ENCODE measurements around the gene ARCN1. TPM values are rescaled to one million over a fixed set of nuclear protein-coding genes. Genes with fewer than 3 reads are reported as not detected.
"Not testable (repeated sequence)": the region's sequence is repeated elsewhere in the genome, so short reads cannot be mapped to it uniquely, and the experiment has no call there.

The ARCN1 gene
- total and polyA plus RNA-seq, 3 experiments from 2014 or later, result 148 to 154 (median 149) TPM

- no peaks in the 10 kb centered on the region for H3K4me1 Mint-ChIP-seq
- Histone ChIP-seq H3K27me3 (ENCODE audit: insufficient read depth, low read length, poor library complexity, severe bottlenecking) (no peaks in the 10 kb centered on the region), H3K4me1 (ENCODE audit: insufficient read depth, low read length) (no peaks in the 10 kb centered on the region), H3K27ac (ENCODE audit: low read depth, low read length) (no peak overlapping the region), H3K9me3 (ENCODE audit: low read length) (no peaks in the 10 kb centered on the region), H3K36me3 (ENCODE audit: insufficient read depth, low read length) (peaks cover 21% of the 10 kb centered on the region), H3K4me3 (ENCODE audit: low read length) (no peak overlapping the region)
- CTCF ChIA-PET, result no interaction called here
- no peak for DNase-seq
- peaks cover 12 to 44% (median 24%) of the 10 kb centered on the region in 3 donors for H3K36me3 Mint-ChIP-seq
- H3K27me3 Mint-ChIP-seq, result no peaks in the 10 kb centered on the region
- POLR2A ChIA-PET, result no interaction called here
- no peaks in the 10 kb centered on the region for H3K9me3 Mint-ChIP-seq
- no peak overlapping the region for H3K4me3 Mint-ChIP-seq
- no peak overlapping the region for H3K27ac Mint-ChIP-seq
Measured at GRCh38 chr11:118552341-118552740, 19.9 kb upstream of the ARCN1 start.

- Histone ChIP-seq H3K27me3 (ENCODE audit: insufficient read depth, low read length, poor library complexity, severe bottlenecking) (no peaks in the 10 kb centered on the region), H3K4me1 (ENCODE audit: insufficient read depth, low read length) (no peaks in the 10 kb centered on the region), H3K9me3 (ENCODE audit: low read length) (no peaks in the 10 kb centered on the region), H3K27ac (ENCODE audit: low read depth, low read length) (no peak overlapping the region), H3K4me3 (ENCODE audit: low read length) (no peak overlapping the region), H3K36me3 (ENCODE audit: insufficient read depth, low read length) (peaks cover 6% of the 10 kb centered on the region)
- no peaks in the 10 kb centered on the region for H3K27me3 Mint-ChIP-seq
- no peak overlapping the region for H3K27ac Mint-ChIP-seq
- CTCF ChIA-PET, result no interaction called here
- POLR2A ChIA-PET, result no interaction called here
- no peaks in the 10 kb centered on the region for H3K9me3 Mint-ChIP-seq
- peaks cover 14 to 25% (median 23%) of the 10 kb centered on the region in 3 donors for H3K4me1 Mint-ChIP-seq
- H3K36me3 Mint-ChIP-seq, result peaks cover 3 to 37% (median 10%) of the 10 kb centered on the region in 3 donors
- peak overlapping the region in 1 of 7 donors; percentile 31 for H3K4me3 Mint-ChIP-seq
- DNase-seq, result no peak
Measured at GRCh38 chr11:118560806-118561205, 11.4 kb upstream of the ARCN1 start.

- Histone ChIP-seq H3K9me3 (ENCODE audit: low read length) (no peaks in the 10 kb centered on the region), H3K36me3 (ENCODE audit: insufficient read depth, low read length) (no peaks in the 10 kb centered on the region), H3K27ac (ENCODE audit: low read depth, low read length) (no peak overlapping the region), H3K27me3 (ENCODE audit: insufficient read depth, low read length, poor library complexity, severe bottlenecking) (no peaks in the 10 kb centered on the region), H3K4me3 (ENCODE audit: low read length) (no peak overlapping the region), H3K4me1 (ENCODE audit: insufficient read depth, low read length) (no peaks in the 10 kb centered on the region)
- DNase-seq, result no peak
- Mint-ChIP-seq H3K36me3 (peaks cover 0 to 12% (median 6%) of the 10 kb centered on the region in 3 donors), H3K27ac (peak overlapping the region in 7 of 8 donors; percentile 61 to 91 (median 84)), H3K27me3 (no peaks in the 10 kb centered on the region), H3K4me3 (peak overlapping the region; percentile 64 to 97 (median 77)), H3K4me1 (peaks cover 18 to 29% (median 27%) of the 10 kb centered on the region in 3 donors), H3K9me3 (no peaks in the 10 kb centered on the region)
- CTCF ChIA-PET, result interaction anchor here (1.1 kb wide), 1 partner anchor 18 kb away, joined by 3 read pairs; no protein-coding TSS in a partner anchor
- POLR2A ChIA-PET, result no interaction called here
Measured at GRCh38 chr11:118565051-118565450, 7.2 kb upstream of the ARCN1 start.

GRCh38 chr11:118569670-118570069 lies 2.5 kb upstream of the ARCN1 start:
- H3K4me3 Mint-ChIP-seq, result peak overlapping the region in 3 of 7 donors; percentile 19 to 41 (median 34)
- peaks cover 36 to 43% (median 42%) of the 10 kb centered on the region in 3 donors for H3K4me1 Mint-ChIP-seq
- no peak overlapping the region for H3K4me3 ChIP-seq (ENCODE audit: low read length)
- peaks cover 0 to 18% (median 1%) of the 10 kb centered on the region in 3 donors for H3K36me3 Mint-ChIP-seq
- H3K27me3 ChIP-seq (ENCODE audit: insufficient read depth, low read length, poor library complexity, severe bottlenecking), result no peaks in the 10 kb centered on the region
- no peak overlapping the region for H3K27ac ChIP-seq (ENCODE audit: low read depth, low read length)
- DNase-seq, result no peak
- H3K36me3 ChIP-seq (ENCODE audit: insufficient read depth, low read length), result no peaks in the 10 kb centered on the region
- ChIA-PET CTCF (interaction anchor here (0.5 to 1.9 kb wide), 4 partner anchors 9 to 415 kb away, joined by 3 to 4 read pairs (median 3); no protein-coding TSS in a partner anchor), POLR2A (interaction anchor here (0.6 kb wide), 1 partner anchor 173 kb away, joined by 5 read pairs; no protein-coding TSS in a partner anchor)
- no peaks in the 10 kb centered on the region for H3K27me3 Mint-ChIP-seq
- no peaks in the 10 kb centered on the region for H3K9me3 ChIP-seq (ENCODE audit: low read length)
- peaks cover 23% of the 10 kb centered on the region for H3K4me1 ChIP-seq (ENCODE audit: insufficient read depth, low read length)
- peak overlapping the region in 1 of 8 donors; percentile 47 for H3K27ac Mint-ChIP-seq
- no peaks in the 10 kb centered on the region for H3K9me3 Mint-ChIP-seq

GRCh38 chr11:118570787-118571186 lies 1.4 kb upstream of the ARCN1 start:
- H3K36me3 Mint-ChIP-seq, result peaks cover 0 to 22% (median 1%) of the 10 kb centered on the region in 3 donors
- ChIA-PET POLR2A (interaction anchor here (0.6 kb wide), 1 partner anchor 78 kb away, joined by 3 read pairs; no protein-coding TSS in a partner anchor), CTCF (interaction anchor here (1.9 kb wide), 1 partner anchor 24 kb away, joined by 4 read pairs; no protein-coding TSS in a partner anchor)
- Histone ChIP-seq H3K27ac (ENCODE audit: low read depth, low read length) (no peak overlapping the region), H3K27me3 (ENCODE audit: insufficient read depth, low read length, poor library complexity, severe bottlenecking) (no peaks in the 10 kb centered on the region), H3K4me1 (ENCODE audit: insufficient read depth, low read length) (peaks cover 33% of the 10 kb centered on the region), H3K36me3 (ENCODE audit: insufficient read depth, low read length) (no peaks in the 10 kb centered on the region), H3K9me3 (ENCODE audit: low read length) (no peaks in the 10 kb centered on the region), H3K4me3 (ENCODE audit: low read length) (no peak overlapping the region)
- no peaks in the 10 kb centered on the region for H3K27me3 Mint-ChIP-seq
- peak overlapping the region in 7 of 8 donors; percentile 89 to 99 (median 98) for H3K27ac Mint-ChIP-seq
- no peaks in the 10 kb centered on the region for H3K9me3 Mint-ChIP-seq
- DNase-seq, result no peak
- H3K4me1 Mint-ChIP-seq, result peaks cover 39 to 43% (median 43%) of the 10 kb centered on the region in 3 donors
- peak overlapping the region in 4 of 7 donors; percentile 87 to 97 (median 96) for H3K4me3 Mint-ChIP-seq

- H3K4me3 Mint-ChIP-seq, result peak overlapping the region; percentile 87 to 99 (median 96)
- DNase-seq; H3K9me3 ChIP-seq (ENCODE audit: low read length); H3K9me3 Mint-ChIP-seq; H3K27me3 Mint-ChIP-seq; H3K36me3 ChIP-seq (ENCODE audit: insufficient read depth, low read length); H3K27me3 ChIP-seq (ENCODE audit: insufficient read depth, low read length, poor library complexity, severe bottlenecking): not testable (repeated sequence)
- Histone ChIP-seq H3K4me3 (ENCODE audit: low read length) (peak overlapping the region; percentile 83), H3K4me1 (ENCODE audit: insufficient read depth, low read length) (peaks cover 39% of the 10 kb centered on the region), H3K27ac (ENCODE audit: low read depth, low read length) (peak overlapping the region; percentile 98)
- POLR2A ChIA-PET, result interaction anchor here (0.8 to 1.5 kb wide), 3 partner anchors 173 to 305 kb away, joined by 3 to 9 read pairs (median 5); partner anchors contain the start of gene DDX6
- CTCF ChIA-PET, result interaction anchor here (1.0 to 1.4 kb wide), 2 partner anchors 12 to 15 kb away, joined by 3 to 4 read pairs; no protein-coding TSS in a partner anchor
- peaks cover 43 to 48% (median 47%) of the 10 kb centered on the region in 3 donors for H3K4me1 Mint-ChIP-seq
- peaks cover 0 to 27% (median under 1%) of the 10 kb centered on the region in 3 donors for H3K36me3 Mint-ChIP-seq
- peak overlapping the region; percentile 89 to 99 (median 98) for H3K27ac Mint-ChIP-seq
Measured at GRCh38 chr11:118571701-118572060, 528 bp upstream of the ARCN1 start.

- H3K36me3 ChIP-seq (ENCODE audit: insufficient read depth, low read length), result no peaks in the 10 kb centered on the region
- peaks cover 0 to 37% (median 0%) of the 10 kb centered on the region in 3 donors for H3K36me3 Mint-ChIP-seq
- CTCF ChIA-PET, result interaction anchor here (0.7 to 1.5 kb wide), 3 partner anchors 34 to 54 kb away, joined by 3 read pairs; partner anchors contain the start of gene PHLDB1
- peak overlapping the region; percentile 89 to 99 (median 98) for H3K27ac Mint-ChIP-seq
- H3K4me1 Mint-ChIP-seq, result peaks cover 50 to 61% (median 58%) of the 10 kb centered on the region in 3 donors
- no peaks in the 10 kb centered on the region for H3K27me3 ChIP-seq (ENCODE audit: insufficient read depth, low read length, poor library complexity, severe bottlenecking)
- H3K9me3 Mint-ChIP-seq, result no peaks in the 10 kb centered on the region
- peaks cover 47% of the 10 kb centered on the region for H3K4me1 ChIP-seq (ENCODE audit: insufficient read depth, low read length)
- no peaks in the 10 kb centered on the region for H3K9me3 ChIP-seq (ENCODE audit: low read length)
- POLR2A ChIA-PET, result interaction anchor here (0.6 to 1.5 kb wide), 4 partner anchors 34 to 217 kb away, joined by 3 to 9 read pairs (median 4); partner anchors contain the start of genes DDX6, PHLDB1 and TMEM25
- H3K4me3 Mint-ChIP-seq, result peak overlapping the region; percentile 87 to 99 (median 96)
- peak overlapping the region; percentile 98 for H3K27ac ChIP-seq (ENCODE audit: low read depth, low read length)
- DNase-seq, result peak in 3 of 5 donors; percentile 9 to 32 (median 22)
- no peaks in the 10 kb centered on the region for H3K27me3 Mint-ChIP-seq
- H3K4me3 ChIP-seq (ENCODE audit: low read length), result peak overlapping the region; percentile 83
Measured at GRCh38 chr11:118572981-118573550, 857 bp downstream of the ARCN1 start.

GRCh38 chr11:118574636-118575035 lies 2.4 kb downstream of the ARCN1 start:
- H3K4me1 ChIP-seq (ENCODE audit: insufficient read depth, low read length), result peaks cover 47% of the 10 kb centered on the region
- H3K4me3 ChIP-seq (ENCODE audit: low read length), result no peak overlapping the region
- no peak for DNase-seq
- Mint-ChIP-seq H3K27me3 (no peaks in the 10 kb centered on the region), H3K9me3 (no peaks in the 10 kb centered on the region), H3K27ac (peak overlapping the region in 5 of 8 donors; percentile 12 to 78 (median 64)), H3K4me1 (peaks cover 58 to 73% (median 68%) of the 10 kb centered on the region in 3 donors), H3K36me3 (peaks cover 0 to 45% (median 2%) of the 10 kb centered on the region in 3 donors), H3K4me3 (peak overlapping the region; percentile 50 to 85 (median 72))
- ChIA-PET POLR2A (no interaction called here), CTCF (no interaction called here)
- no peaks in the 10 kb centered on the region for H3K27me3 ChIP-seq (ENCODE audit: insufficient read depth, low read length, poor library complexity, severe bottlenecking)
- no peak overlapping the region for H3K27ac ChIP-seq (ENCODE audit: low read depth, low read length)
- H3K9me3 ChIP-seq (ENCODE audit: low read length), result no peaks in the 10 kb centered on the region
- no peaks in the 10 kb centered on the region for H3K36me3 ChIP-seq (ENCODE audit: insufficient read depth, low read length)

Data from CD8-positive, alpha-beta memory T cell (primary cell).